IgD-negative memory B cell (primary cell): ENCODE data around the gene DAB2. TPM values are rescaled to one million over a fixed set of nuclear protein-coding genes. Genes with fewer than 3 reads are reported as not detected.

Source experiments
- H3K27ac Mint-ChIP-seq, 3 donors: one replicate each; pipeline ENCODE4 v1.8.0; 2020 to 2022; ENCODE audit warnings: mild to moderate bottlenecking in 3 of 3, mixed read lengths in 3 of 3, moderate library complexity in 1 of 3
- H3K27me3 Mint-ChIP-seq: one replicate; pipeline ENCODE4 v1.8.0; 2021; ENCODE audit warnings: mixed read lengths
- H3K36me3 Mint-ChIP-seq: one replicate; pipeline ENCODE4 v1.8.0; 2020; ENCODE audit warnings: mild to moderate bottlenecking, mixed read lengths
- H3K4me1 Mint-ChIP-seq, 3 donors: one replicate each; pipeline ENCODE4 v1.8.0; 2020 to 2022; ENCODE audit warnings: mixed read lengths in 3 of 3, mild to moderate bottlenecking in 1 of 3
- H3K4me3 Mint-ChIP-seq, 4 donors: one replicate each; pipeline ENCODE4 v1.8.0; 2020 to 2022; ENCODE audit warnings: mild to moderate bottlenecking in 4 of 4, mixed read lengths in 4 of 4, moderate library complexity in 3 of 4
- H3K9me3 Mint-ChIP-seq, 3 donors: one replicate each; pipeline ENCODE4 v1.8.0; 2020 to 2021; ENCODE audit warnings: mixed read lengths in 3 of 3, mild to moderate bottlenecking in 1 of 3
- polyA plus RNA-seq: library from polyadenylated mRNA; unstranded; fragments of 300-500 nt; fragmentation: Illumina TruSeq; gene quantifications from one replicate; pipeline ENCODE4 v1.2.3, GENCODE V29; 2021

DAB2 gene
- polyA plus RNA-seq, 1 donor from 2014 or later = 0.20 TPM

- peaks cover 1% of the 10 kb centered on the region for H3K27me3 Mint-ChIP-seq
Observed at GRCh38 chr5:39439582-39440162, 14.9 kb upstream of the DAB2 start.

GRCh38 chr5:39437467-39437866 is 12.7 kb upstream of the DAB2 start:
- Mint-ChIP-seq H3K4me3 (no peak overlapping the region), H3K27ac (peak overlapping the region in 1 of 3 donors; percentile 67), H3K9me3 (no peaks in the 10 kb centered on the region), H3K27me3 (peaks cover under 1% of the 10 kb centered on the region), H3K36me3 (no peaks in the 10 kb centered on the region), H3K4me1 (no peaks in the 10 kb centered on the region)

More at GRCh38 chr5:39439582-39440162, 14.9 kb upstream of the DAB2 start:
- peaks cover 2% of the 10 kb centered on the region for H3K36me3 Mint-ChIP-seq
- no peaks in the 10 kb centered on the region for H3K4me1 Mint-ChIP-seq
- H3K4me3 Mint-ChIP-seq = no peak overlapping the region
- H3K27ac Mint-ChIP-seq = no peak overlapping the region
- H3K9me3 Mint-ChIP-seq = no peaks in the 10 kb centered on the region

GRCh38 chr5:39433848-39434247 is 9.1 kb upstream of the DAB2 start:
- Mint-ChIP-seq H3K9me3 (no peaks in the 10 kb centered on the region), H3K27me3 (peaks cover 2% of the 10 kb centered on the region), H3K27ac (no peak overlapping the region), H3K4me3 (no peak overlapping the region), H3K36me3 (no peaks in the 10 kb centered on the region), H3K4me1 (no peaks in the 10 kb centered on the region)

- Mint-ChIP-seq H3K9me3 (no peaks in the 10 kb centered on the region), H3K27me3 (peaks cover 6% of the 10 kb centered on the region), H3K4me3 (no peak overlapping the region), H3K27ac (peak overlapping the region in 1 of 3 donors; percentile 41), H3K36me3 (no peaks in the 10 kb centered on the region), H3K4me1 (no peaks in the 10 kb centered on the region)
Observed at GRCh38 chr5:39432696-39433530, 8.1 kb upstream of the DAB2 start.

GRCh38 chr5:39430461-39430860 is 5.7 kb upstream of the DAB2 start:
- Mint-ChIP-seq H3K27me3 (peaks cover 20% of the 10 kb centered on the region), H3K36me3 (no peaks in the 10 kb centered on the region), H3K4me1 (no peaks in the 10 kb centered on the region), H3K27ac (no peak overlapping the region), H3K4me3 (no peak overlapping the region), H3K9me3 (no peaks in the 10 kb centered on the region)

GRCh38 chr5:39428640-39429039 is 3.9 kb upstream of the DAB2 start:
- Mint-ChIP-seq H3K4me1 (peaks cover 0 to 3% (median 2%) of the 10 kb centered on the region in 3 donors), H3K4me3 (no peak overlapping the region), H3K27me3 (peaks cover 26% of the 10 kb centered on the region), H3K36me3 (no peaks in the 10 kb centered on the region), H3K27ac (no peak overlapping the region), H3K9me3 (no peaks in the 10 kb centered on the region)

GRCh38 chr5:39427633-39428032 is 2.9 kb upstream of the DAB2 start:
- H3K36me3 Mint-ChIP-seq = no peaks in the 10 kb centered on the region
- H3K27me3 Mint-ChIP-seq = peaks cover 31% of the 10 kb centered on the region
- no peak overlapping the region for H3K4me3 Mint-ChIP-seq
- peaks cover 0 to 3% (median 2%) of the 10 kb centered on the region in 3 donors for H3K4me1 Mint-ChIP-seq
- H3K9me3 Mint-ChIP-seq = no peaks in the 10 kb centered on the region
- H3K27ac Mint-ChIP-seq = no peak overlapping the region

- H3K27me3 Mint-ChIP-seq = peaks cover 31% of the 10 kb centered on the region
- H3K27ac Mint-ChIP-seq = no peak overlapping the region
- H3K4me1 Mint-ChIP-seq = peaks cover 0 to 3% (median 2%) of the 10 kb centered on the region in 3 donors
- H3K9me3 Mint-ChIP-seq = no peaks in the 10 kb centered on the region
- H3K36me3 Mint-ChIP-seq = peaks cover 2% of the 10 kb centered on the region
- no peak overlapping the region for H3K4me3 Mint-ChIP-seq
Observed at GRCh38 chr5:39427229-39427628, 2.4 kb upstream of the DAB2 start.

- no peak overlapping the region for H3K4me3 Mint-ChIP-seq
- no peaks in the 10 kb centered on the region for H3K9me3 Mint-ChIP-seq
- peaks cover 0 to 3% (median 2%) of the 10 kb centered on the region in 3 donors for H3K4me1 Mint-ChIP-seq
- H3K36me3 Mint-ChIP-seq = peaks cover 3% of the 10 kb centered on the region
- H3K27me3 Mint-ChIP-seq = peaks cover 31% of the 10 kb centered on the region
- no peak overlapping the region for H3K27ac Mint-ChIP-seq
Observed at GRCh38 chr5:39426746-39427105, 1.9 kb upstream of the DAB2 start.

GRCh38 chr5:39426051-39426745 is 1.4 kb upstream of the DAB2 start:
- Mint-ChIP-seq H3K27me3 (peaks cover 35% of the 10 kb centered on the region), H3K4me1 (peaks cover 0 to 3% (median 2%) of the 10 kb centered on the region in 3 donors), H3K9me3 (no peaks in the 10 kb centered on the region), H3K27ac (no peak overlapping the region), H3K36me3 (peaks cover 3% of the 10 kb centered on the region), H3K4me3 (no peak overlapping the region)

- peaks cover 0 to 4% (median 3%) of the 10 kb centered on the region in 3 donors for H3K4me1 Mint-ChIP-seq
- peaks cover 3% of the 10 kb centered on the region for H3K36me3 Mint-ChIP-seq
- H3K9me3 Mint-ChIP-seq = no peaks in the 10 kb centered on the region
- peaks cover 29% of the 10 kb centered on the region for H3K27me3 Mint-ChIP-seq
- no peak overlapping the region for H3K4me3 Mint-ChIP-seq
- H3K27ac Mint-ChIP-seq = peak overlapping the region in 1 of 3 donors; percentile 36
Observed at GRCh38 chr5:39423331-39423751, 1.4 kb downstream of the DAB2 start.

- peaks cover 0 to 4% (median 3%) of the 10 kb centered on the region in 3 donors for H3K4me1 Mint-ChIP-seq
Observed at GRCh38 chr5:39422728-39423285, 2.0 kb downstream of the DAB2 start.

GRCh38 chr5:39422036-39422606 is 2.7 kb downstream of the DAB2 start:
- no peak overlapping the region for H3K27ac Mint-ChIP-seq
- peaks cover 22% of the 10 kb centered on the region for H3K27me3 Mint-ChIP-seq
- H3K36me3 Mint-ChIP-seq = peaks cover 5% of the 10 kb centered on the region
- peaks cover 0 to 4% (median 3%) of the 10 kb centered on the region in 3 donors for H3K4me1 Mint-ChIP-seq
- H3K9me3 Mint-ChIP-seq = no peaks in the 10 kb centered on the region
- H3K4me3 Mint-ChIP-seq = no peak overlapping the region

More at GRCh38 chr5:39422728-39423285, 2.0 kb downstream of the DAB2 start:
- no peaks in the 10 kb centered on the region for H3K9me3 Mint-ChIP-seq
- peaks cover 3% of the 10 kb centered on the region for H3K36me3 Mint-ChIP-seq
- peak overlapping the region in 1 of 4 donors; percentile 30 for H3K4me3 Mint-ChIP-seq
- H3K27ac Mint-ChIP-seq = no peak overlapping the region
- peaks cover 28% of the 10 kb centered on the region for H3K27me3 Mint-ChIP-seq

- Mint-ChIP-seq H3K36me3 (peaks cover 5% of the 10 kb centered on the region), H3K4me3 (no peak overlapping the region), H3K27me3 (peaks cover 18% of the 10 kb centered on the region), H3K4me1 (peaks cover 0 to 4% (median 3%) of the 10 kb centered on the region in 3 donors), H3K27ac (no peak overlapping the region), H3K9me3 (no peaks in the 10 kb centered on the region)
Observed at GRCh38 chr5:39420482-39421145, 4.2 kb downstream of the DAB2 start.
